Activated CD8-positive, alpha-beta memory T cell treated with anti-CD3 and anti-CD28 coated beads for 36 hours (primary cell): ENCODE data around the gene NTNG1. TPM values are rescaled to one million over a fixed set of nuclear protein-coding genes. Genes with fewer than 3 reads are reported as not detected.

ENCODE experiments used
- CTCF ChIA-PET: fragments of 350-600 bp; sonication (Branson Sonifier 250); formaldehyde crosslinking; loops from one replicate; lab custom pipeline; 2021; ENCODE audit warnings: antibody characterized with exemption; lab: Charles Lee
- POLR2A ChIA-PET: fragments of 350-600 bp; sonication (Branson Sonifier 250); formaldehyde crosslinking; loops from one replicate; lab custom pipeline; 2021; ENCODE audit warnings: antibody characterized with exemption; lab: Charles Lee
- total RNA-seq, 2 experiments: library from RNA; stranded (reverse); gene quantifications; one replicate each; pipeline ENCODE4 v1.2.3, GENCODE V29; 2021

Gene NTNG1
- total RNA-seq, 2 experiments from 2014 or later, result 0.42 to 0.50 TPM

- CTCF ChIA-PET, result no interaction called here
- POLR2A ChIA-PET, result no interaction called here
Measured at GRCh38 chr1:107430540-107431228, 289.8 kb downstream of the NTNG1 start.

- POLR2A ChIA-PET, result no interaction called here
- CTCF ChIA-PET, result no interaction called here
Measured at GRCh38 chr1:107432108-107432507, 291.3 kb downstream of the NTNG1 start.

GRCh38 chr1:107433068-107433467, 292.2 kb downstream of the NTNG1 start:
- ChIA-PET CTCF (no interaction called here), POLR2A (no interaction called here)

- ChIA-PET CTCF (no interaction called here), POLR2A (no interaction called here)
Measured at GRCh38 chr1:107433635-107434360, 293.0 kb downstream of the NTNG1 start.

- ChIA-PET CTCF (no interaction called here), POLR2A (no interaction called here)
Measured at GRCh38 chr1:107434361-107434693, 293.5 kb downstream of the NTNG1 start.

GRCh38 chr1:107436552-107437241, 295.9 kb downstream of the NTNG1 start:
- POLR2A ChIA-PET, result no interaction called here

GRCh38 chr1:107439567-107439966, 298.7 kb downstream of the NTNG1 start:
- CTCF ChIA-PET, result no interaction called here

More at GRCh38 chr1:107436552-107437241, 295.9 kb downstream of the NTNG1 start:
- CTCF ChIA-PET, result no interaction called here

GRCh38 chr1:107442551-107442950, 301.7 kb downstream of the NTNG1 start:
- CTCF ChIA-PET, result no interaction called here
- POLR2A ChIA-PET, result no interaction called here

More at GRCh38 chr1:107439567-107439966, 298.7 kb downstream of the NTNG1 start:
- POLR2A ChIA-PET, result no interaction called here

GRCh38 chr1:107443027-107443426, 302.2 kb downstream of the NTNG1 start:
- CTCF ChIA-PET, result no interaction called here
- POLR2A ChIA-PET, result no interaction called here

- ChIA-PET CTCF (no interaction called here), POLR2A (no interaction called here)
Measured at GRCh38 chr1:107443860-107444259, 303.0 kb downstream of the NTNG1 start.

- ChIA-PET POLR2A (no interaction called here), CTCF (no interaction called here)
Measured at GRCh38 chr1:107444302-107444701, 303.5 kb downstream of the NTNG1 start.

GRCh38 chr1:107449326-107449725, 308.5 kb downstream of the NTNG1 start:
- CTCF ChIA-PET, result no interaction called here

GRCh38 chr1:107450899-107451664, 310.2 kb downstream of the NTNG1 start:
- CTCF ChIA-PET, result no interaction called here
- POLR2A ChIA-PET, result no interaction called here

More at GRCh38 chr1:107449326-107449725, 308.5 kb downstream of the NTNG1 start:
- POLR2A ChIA-PET, result no interaction called here

- CTCF ChIA-PET, result no interaction called here
- POLR2A ChIA-PET, result no interaction called here
Measured at GRCh38 chr1:107451715-107452114, 310.9 kb downstream of the NTNG1 start.

GRCh38 chr1:107454791-107455190, 314.0 kb downstream of the NTNG1 start:
- CTCF ChIA-PET, result interaction anchor here (0.7 kb wide), 1 partner anchor 61 kb away, joined by 3 read pairs; no protein-coding TSS in a partner anchor
- POLR2A ChIA-PET, result interaction anchor here (0.6 kb wide), 1 partner anchor 9 kb away, joined by 3 read pairs; no protein-coding TSS in a partner anchor

- ChIA-PET CTCF (no interaction called here), POLR2A (no interaction called here)
Measured at GRCh38 chr1:107457989-107458388, 317.1 kb downstream of the NTNG1 start.

- CTCF ChIA-PET, result no interaction called here
- POLR2A ChIA-PET, result no interaction called here
Measured at GRCh38 chr1:107459204-107459904, 318.5 kb downstream of the NTNG1 start.

GRCh38 chr1:107460035-107460434, 319.2 kb downstream of the NTNG1 start:
- CTCF ChIA-PET, result no interaction called here
- POLR2A ChIA-PET, result no interaction called here

GRCh38 chr1:107464827-107465226, 324.0 kb downstream of the NTNG1 start:
- ChIA-PET CTCF (no interaction called here), POLR2A (no interaction called here)
